K562 (cell line): Measurements from ENCODE around the gene PRODH.

Source experiments
- CBX3 ChIP-seq, 2 experiments: IDR thresholded peaks; 1 replicate in 1 of 2; 2 replicates in 1 of 2; pipeline ENCODE4 v1.6.1; 2012; ENCODE audit warnings: inconsistent platforms in 2 of 2, low read length in 2 of 2, borderline replicate concordance in 1 of 2, control low read depth in 1 of 2
- ZNF740 ChIP-seq, 3 experiments: fragments of 200-800 bp in 1 of 3; sonication (Bioruptor generic) in 1 of 3; sonication (generic) in 1 of 3; formaldehyde crosslinking in 1 of 3; IDR thresholded peaks; 2 replicates each; pipeline versions ENCODE4 v1.6.1 to v1.8.0; 2016 to 2022; ENCODE audit warnings: mild to moderate bottlenecking in 2 of 3, missing compliant biosample characterization in 2 of 3, missing genetic modification characterization in 2 of 3, missing genetic modification reagents in 1 of 3
- TF ChIP-seq, protein P1 (sequence below): sonication (generic); formaldehyde crosslinking; IDR thresholded peaks from 2 replicates; pipeline ENCODE4 v1.8.0; 2022; ENCODE audit warnings: missing genetic modification reagents, mild to moderate bottlenecking, borderline replicate concordance

GRCh38 chr22:18984564-18984963, 48.5 kb upstream of the PRODH start:
- TF ChIP-seq CBX3 (IDR thresholded peaks at IDR 0.05; ENCODE audit: borderline replicate concordance in 1 of 2, low read length in 2 of 2): no peak
- TF ChIP-seq ZNF740 (CRISPR knock-in tag; IDR thresholded peaks at IDR 0.05): no peak
- no peak for TF ChIP-seq ZNF740 (tag; IDR thresholded peaks at IDR 0.05)
- TF ChIP-seq, protein P1, sequence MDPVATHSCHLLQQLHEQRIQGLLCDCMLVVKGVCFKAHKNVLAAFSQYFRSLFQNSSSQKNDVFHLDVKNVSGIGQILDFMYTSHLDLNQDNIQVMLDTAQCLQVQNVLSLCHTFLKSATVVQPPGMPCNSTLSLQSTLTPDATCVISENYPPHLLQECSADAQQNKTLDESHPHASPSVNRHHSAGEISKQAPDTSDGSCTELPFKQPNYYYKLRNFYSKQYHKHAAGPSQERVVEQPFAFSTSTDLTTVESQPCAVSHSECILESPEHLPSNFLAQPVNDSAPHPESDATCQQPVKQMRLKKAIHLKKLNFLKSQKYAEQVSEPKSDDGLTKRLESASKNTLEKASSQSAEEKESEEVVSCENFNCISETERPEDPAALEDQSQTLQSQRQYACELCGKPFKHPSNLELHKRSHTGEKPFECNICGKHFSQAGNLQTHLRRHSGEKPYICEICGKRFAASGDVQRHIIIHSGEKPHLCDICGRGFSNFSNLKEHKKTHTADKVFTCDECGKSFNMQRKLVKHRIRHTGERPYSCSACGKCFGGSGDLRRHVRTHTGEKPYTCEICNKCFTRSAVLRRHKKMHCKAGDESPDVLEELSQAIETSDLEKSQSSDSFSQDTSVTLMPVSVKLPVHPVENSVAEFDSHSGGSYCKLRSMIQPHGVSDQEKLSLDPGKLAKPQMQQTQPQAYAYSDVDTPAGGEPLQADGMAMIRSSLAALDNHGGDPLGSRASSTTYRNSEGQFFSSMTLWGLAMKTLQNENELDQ (CRISPR knock-in tag): no peak
